ENCODE results near the gene BNIPL.

BNIPL gene

DNA sequence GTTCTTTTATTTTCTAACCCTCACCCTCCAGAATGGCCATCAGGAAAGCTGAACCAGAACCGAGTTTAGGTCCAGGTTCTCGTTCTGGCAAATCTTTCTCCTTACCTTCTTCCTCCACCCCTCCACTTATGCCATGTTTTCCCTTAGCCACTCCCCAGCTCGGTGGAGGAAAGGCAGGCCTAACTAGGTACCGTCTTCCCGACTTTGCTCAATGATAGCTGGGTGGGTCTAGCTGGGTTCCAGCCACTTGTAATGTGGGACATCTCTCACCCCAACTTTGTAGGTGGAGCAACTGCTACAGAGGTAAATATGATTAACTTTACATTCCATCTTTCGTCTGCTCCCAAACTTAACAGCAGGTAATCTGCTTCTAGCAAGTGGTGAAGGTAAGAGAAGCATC is 646 bp downstream of the BNIPL start:
- TF ChIP-seq, protein P1, sequence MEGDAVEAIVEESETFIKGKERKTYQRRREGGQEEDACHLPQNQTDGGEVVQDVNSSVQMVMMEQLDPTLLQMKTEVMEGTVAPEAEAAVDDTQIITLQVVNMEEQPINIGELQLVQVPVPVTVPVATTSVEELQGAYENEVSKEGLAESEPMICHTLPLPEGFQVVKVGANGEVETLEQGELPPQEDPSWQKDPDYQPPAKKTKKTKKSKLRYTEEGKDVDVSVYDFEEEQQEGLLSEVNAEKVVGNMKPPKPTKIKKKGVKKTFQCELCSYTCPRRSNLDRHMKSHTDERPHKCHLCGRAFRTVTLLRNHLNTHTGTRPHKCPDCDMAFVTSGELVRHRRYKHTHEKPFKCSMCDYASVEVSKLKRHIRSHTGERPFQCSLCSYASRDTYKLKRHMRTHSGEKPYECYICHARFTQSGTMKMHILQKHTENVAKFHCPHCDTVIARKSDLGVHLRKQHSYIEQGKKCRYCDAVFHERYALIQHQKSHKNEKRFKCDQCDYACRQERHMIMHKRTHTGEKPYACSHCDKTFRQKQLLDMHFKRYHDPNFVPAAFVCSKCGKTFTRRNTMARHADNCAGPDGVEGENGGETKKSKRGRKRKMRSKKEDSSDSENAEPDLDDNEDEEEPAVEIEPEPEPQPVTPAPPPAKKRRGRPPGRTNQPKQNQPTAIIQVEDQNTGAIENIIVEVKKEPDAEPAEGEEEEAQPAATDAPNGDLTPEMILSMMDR (IDR thresholded peaks at IDR 0.05; ENCODE audit: low read depth, low read length, missing control alignments) = no peak
- no peak for DNase-seq (ENCODE audit: low read depth)
- in situ Hi-C loops (cut with HindIII; ENCODE audit: low sequenced_read_pairs) = no loop called here
- no peak overlapping the region for H3K4me3 ChIP-seq (ENCODE audit: low read depth, low read length)

DNA sequence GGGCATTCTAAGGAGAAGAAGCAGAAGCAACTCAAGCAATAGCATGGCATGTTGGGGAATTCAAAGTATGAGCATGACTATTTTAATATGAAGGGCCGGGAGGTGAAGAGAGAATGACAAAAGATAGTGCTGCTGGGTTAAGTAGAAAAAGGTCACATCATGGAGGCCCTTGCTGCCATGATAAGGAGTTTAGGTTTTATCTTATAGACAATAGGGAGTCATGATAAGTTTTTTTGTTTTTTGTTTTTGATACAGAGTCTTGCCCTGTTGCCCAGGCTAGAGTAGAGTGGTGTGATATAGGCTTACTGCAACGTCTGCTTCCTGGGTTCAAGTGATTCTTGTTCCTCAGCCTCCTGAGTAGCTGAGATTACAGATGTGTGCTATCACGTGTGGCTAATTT is 3.1 kb downstream of the BNIPL start:
- no peak for DNase-seq (ENCODE audit: low read depth)
- in situ Hi-C loops (cut with HindIII; ENCODE audit: low sequenced_read_pairs) = no loop called here
- TF ChIP-seq, protein P1 (IDR thresholded peaks at IDR 0.05; ENCODE audit: low read depth, low read length, missing control alignments) = no peak
- no peak overlapping the region for H3K4me3 ChIP-seq (ENCODE audit: low read depth, low read length)

DNA sequence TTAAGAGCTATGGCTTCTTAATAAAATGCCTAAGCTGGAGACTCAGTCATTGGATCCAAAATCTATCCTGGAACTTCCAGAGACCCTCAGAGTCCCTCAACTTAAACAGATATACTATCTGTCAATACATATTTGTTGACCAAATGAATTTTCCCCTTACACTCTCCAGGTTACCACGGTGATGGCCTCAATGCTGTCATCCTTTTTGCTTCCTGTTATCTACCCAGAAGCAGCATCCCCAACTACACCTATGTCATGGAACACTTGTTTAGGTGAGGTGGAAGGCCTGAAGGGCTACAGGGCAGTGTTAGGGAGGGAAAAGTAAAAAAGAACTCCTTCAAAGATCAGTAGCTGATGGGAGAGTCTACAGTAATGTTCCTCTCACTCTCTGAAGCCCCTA is 6.8 kb downstream of the BNIPL start:
- H3K4me3 ChIP-seq (ENCODE audit: low read depth, low read length) = no peak overlapping the region
- DNase-seq (ENCODE audit: low read depth) = no peak
- in situ Hi-C loops (cut with HindIII; ENCODE audit: low sequenced_read_pairs) = no loop called here
- TF ChIP-seq, protein P1 (IDR thresholded peaks at IDR 0.05; ENCODE audit: low read depth, low read length, missing control alignments) = no peak

DNA sequence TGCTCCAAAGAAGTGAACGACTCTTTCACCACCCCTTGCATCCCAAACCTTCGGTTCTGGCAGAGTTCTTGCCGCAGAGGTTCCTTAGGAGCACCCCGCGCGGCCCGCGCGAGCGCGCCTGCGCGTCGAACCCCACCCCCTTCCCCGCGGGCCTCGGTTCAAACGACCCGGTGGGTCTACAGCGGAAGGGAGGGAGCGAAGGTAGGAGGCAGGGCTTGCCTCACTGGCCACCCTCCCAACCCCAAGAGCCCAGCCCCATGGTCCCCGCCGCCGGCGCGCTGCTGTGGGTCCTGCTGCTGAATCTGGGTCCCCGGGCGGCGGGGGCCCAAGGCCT is 11.2 kb downstream of the BNIPL start, which contains the start of gene C1orf56:
TSS of gene C1orf56 (plus strand) at position 161 of the 334 bp plus-strand sequence. CDS start at position 258, 97 bp downstream.
- in situ Hi-C loops (cut with HindIII; ENCODE audit: low sequenced_read_pairs) = no loop called here
- H3K4me3 ChIP-seq (ENCODE audit: low read depth, low read length) = peak within 1 kb of the TSS; percentile 74
- TF ChIP-seq, protein P1 (IDR thresholded peaks at IDR 0.05; ENCODE audit: low read depth, low read length, missing control alignments) = no peak
- DNase-seq (ENCODE audit: low read depth) = no peak

DNA sequence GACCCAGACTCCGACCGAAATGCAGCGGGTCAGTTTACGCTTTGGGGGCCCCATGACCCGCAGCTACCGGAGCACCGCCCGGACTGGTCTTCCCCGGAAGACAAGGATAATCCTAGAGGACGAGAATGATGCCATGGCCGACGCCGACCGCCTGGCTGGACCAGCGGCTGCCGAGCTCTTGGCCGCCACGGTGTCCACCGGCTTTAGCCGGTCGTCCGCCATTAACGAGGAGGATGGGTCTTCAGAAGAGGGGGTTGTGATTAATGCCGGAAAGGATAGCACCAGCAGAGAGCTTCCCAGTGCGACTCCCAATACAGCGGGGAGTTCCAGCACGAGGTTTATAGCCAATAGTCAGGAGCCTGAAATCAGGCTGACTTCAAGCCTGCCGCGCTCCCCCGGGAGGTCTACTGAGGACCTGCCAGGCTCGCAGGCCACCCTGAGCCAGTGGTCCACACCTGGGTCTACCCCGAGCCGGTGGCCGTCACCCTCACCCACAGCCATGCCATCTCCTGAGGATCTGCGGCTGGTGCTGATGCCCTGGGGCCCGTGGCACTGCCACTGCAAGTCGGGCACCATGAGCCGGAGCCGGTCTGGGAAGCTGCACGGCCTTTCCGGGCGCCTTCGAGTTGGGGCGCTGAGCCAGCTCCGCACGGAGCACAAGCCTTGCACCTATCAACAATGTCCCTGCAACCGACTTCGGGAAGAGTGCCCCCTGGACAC is 11.7 kb downstream of the BNIPL start:
- in situ Hi-C loops (cut with HindIII; ENCODE audit: low sequenced_read_pairs) = no loop called here
- DNase-seq (ENCODE audit: low read depth) = no peak
- TF ChIP-seq, protein P1 (IDR thresholded peaks at IDR 0.05; ENCODE audit: low read depth, low read length, missing control alignments) = peak; percentile 57
- H3K4me3 ChIP-seq (ENCODE audit: low read depth, low read length) = peak overlapping the region; percentile 74

DNA sequence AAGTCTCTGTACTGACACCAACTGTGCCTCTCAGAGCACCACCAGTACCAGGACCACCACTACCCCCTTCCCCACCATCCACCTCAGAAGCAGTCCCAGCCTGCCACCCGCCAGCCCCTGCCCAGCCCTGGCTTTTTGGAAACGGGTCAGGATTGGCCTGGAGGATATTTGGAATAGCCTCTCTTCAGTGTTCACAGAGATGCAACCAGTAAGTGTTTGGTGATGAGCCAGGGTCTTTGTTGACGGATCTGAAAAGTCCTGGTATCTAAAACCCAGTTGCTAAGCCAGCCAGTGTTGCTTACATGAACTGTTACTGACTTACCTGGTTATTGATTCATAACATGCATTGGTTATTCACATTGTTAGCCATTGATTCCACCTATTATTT is 12.3 kb downstream of the BNIPL start:
- in situ Hi-C loops (cut with HindIII; ENCODE audit: low sequenced_read_pairs) = no loop called here
- DNase-seq (ENCODE audit: low read depth) = no peak
- TF ChIP-seq, protein P1 (IDR thresholded peaks at IDR 0.05; ENCODE audit: low read depth, low read length, missing control alignments) = no peak
- peak overlapping the region; percentile 74 for H3K4me3 ChIP-seq (ENCODE audit: low read depth, low read length)
